MCF 10A (cell line): ENCODE results near the gene TMEM191C. TPM values are rescaled to one million over a fixed set of nuclear protein-coding genes. Genes with fewer than 3 reads are reported as not detected.

Experiments
- total RNA-seq: library from RNA; stranded (reverse); gene quantifications from 2 replicates; pipeline ENCODE4 v1.2.3, GENCODE V29; 2022

TMEM191C gene
- total RNA-seq, 1 experiment from 2014 or later, result 0.75 TPM

Other genes starting within 250 kb of the TMEM191C start
- gene RIMBP3B, start 83.6 kb upstream of the TMEM191C start, total RNA-seq, result not detected in 2 replicates
- 2.2 and 2.5 TPM in 2 replicates for gene HIC2, start 50.0 kb upstream of the TMEM191C start, total RNA-seq
- 0.14 and 0.20 TPM in 2 replicates for gene RIMBP3C, start 84.1 kb downstream of the TMEM191C start, total RNA-seq
- gene UBE2L3, start 100.3 kb downstream of the TMEM191C start, total RNA-seq, result 44.2 and 49.0 TPM in 2 replicates
- gene YDJC, start 162.6 kb downstream of the TMEM191C start, total RNA-seq, result 58.6 and 83.5 TPM in 2 replicates
- 0.21 TPM in 1 of 2 replicates, not detected in the other for gene CCDC116, start 165.4 kb downstream of the TMEM191C start, total RNA-seq
- 91.5 and 123 TPM in 2 replicates for gene SDF2L1, start 174.9 kb downstream of the TMEM191C start, total RNA-seq
- 34.4 and 41.3 TPM in 2 replicates for gene PPIL2, start 198.6 kb downstream of the TMEM191C start, total RNA-seq